Smooth muscle cell (in vitro differentiated cells): Measurements from ENCODE around the gene TCF7. TPM values are rescaled to one million over a fixed set of nuclear protein-coding genes. Genes with fewer than 3 reads are reported as not detected.

Source experiments
- DNase-seq: peaks from one replicate; lab custom pipeline; 2025; ENCODE audit not compliant: unreplicated experiment; lab: John Stamatoyannopoulos, UW
- H2AFZ ChIP-seq: fragments of 200-600 bp; sonication (generic); 2 replicates; pipeline ENCODE4 v1.6.0; 2016; ENCODE audit warnings: antibody characterized with exemption, low read depth, mild to moderate bottlenecking
- H3F3A ChIP-seq: fragments of 200-600 bp; sonication (generic); 2 replicates; pipeline ENCODE4 v1.6.0; 2017; ENCODE audit warnings: antibody characterized with exemption, low read depth
- H3K27ac ChIP-seq: fragments of 200-600 bp; sonication (generic); 2 replicates; pipeline ENCODE4 v1.5.1; 2016; ENCODE audit warnings: low read depth, mild to moderate bottlenecking
- H3K27me3 ChIP-seq: fragments of 200-600 bp; sonication (generic); 2 replicates; pipeline ENCODE4 v1.6.1; 2016; ENCODE audit warnings: low read depth, mild to moderate bottlenecking
- H3K36me3 ChIP-seq: fragments of 200-600 bp; sonication (generic); 2 replicates; pipeline ENCODE4 v1.5.1; 2016; ENCODE audit warnings: low read depth
- H3K4me1 ChIP-seq: fragments of 200-600 bp; sonication (generic); 2 replicates; pipeline ENCODE4 v1.5.1; 2016; ENCODE audit warnings: low read depth
- H3K4me2 ChIP-seq: fragments of 200-600 bp; sonication (generic); 2 replicates; pipeline ENCODE4 v1.6.0; 2016; ENCODE audit warnings: mild to moderate bottlenecking
- H3K4me3 ChIP-seq: fragments of 200-600 bp; sonication (generic); 2 replicates; pipeline ENCODE4 v1.5.1; 2016; ENCODE audit warnings: mild to moderate bottlenecking
- H3K79me2 ChIP-seq: fragments of 200-600 bp; sonication (generic); 2 replicates; pipeline ENCODE4 v1.6.0; 2016; ENCODE audit warnings: low read depth, mild to moderate bottlenecking
- H3K9ac ChIP-seq: fragments of 200-600 bp; sonication (generic); 2 replicates; pipeline ENCODE4 v1.6.0; 2016; ENCODE audit warnings: low read depth
- H3K9me3 ChIP-seq: fragments of 200-600 bp; sonication (generic); replicated peaks from 2 replicates; pipeline ENCODE4 v1.5.1; 2016; ENCODE audit warnings: low read depth
- H4K20me1 ChIP-seq: fragments of 200-600 bp; sonication (generic); 2 replicates; pipeline ENCODE4 v1.6.0; 2016; ENCODE audit warnings: low read depth
- CTCF ChIP-seq: fragments of 200-600 bp; sonication (generic); IDR thresholded peaks from 2 replicates; pipeline ENCODE4 v1.5.1; 2017; ENCODE audit warnings: borderline replicate concordance, mild to moderate bottlenecking, antibody characterized with exemption; ENCODE audit not compliant: insufficient read depth, poor library complexity, severe bottlenecking
- WGBS: methylation state at CpG from one replicate; pipeline ENCODE4 v1.1.7; 2016; ENCODE audit warnings: low lambda C conversion rate; 5-methylcytosine and 5-hydroxymethylcytosine counted together
- polyA plus RNA-seq: library from polyadenylated mRNA; unstranded; fragments of >200 nt; fragmentation: Nextera tagmentation; extraction: Ambion mirVana; gene quantifications from 2 replicates; pipeline ENCODE4 v1.2.1, GENCODE V29; 2016
- total RNA-seq: library from RNA; depleted of rRNA; stranded (reverse); fragments of >200 nt; gene quantifications from 2 replicates; pipeline ENCODE4 v1.2.3, GENCODE V29; 2014

TCF7 gene
- total and polyA plus RNA-seq, 2 experiments from 2014 or later = 1.8 to 3.4 TPM

GRCh38 chr5:134110382-134110781 is 4.1 kb upstream of the TCF7 start:
- Histone ChIP-seq H3K9me3 (no peaks in the 10 kb centered on the region), H3K4me2 (no peak overlapping the region), H3K4me3 (no peak overlapping the region), H3K9ac (no peak overlapping the region), H4K20me1 (no peaks in the 10 kb centered on the region), H3K27ac (no peak overlapping the region), H2AFZ (no peak overlapping the region), H3F3A (no peaks in the 10 kb centered on the region), H3K36me3 (no peaks in the 10 kb centered on the region), H3K27me3 (peaks cover 6% of the 10 kb centered on the region), H3K79me2 (no peaks in the 10 kb centered on the region), H3K4me1 (no peaks in the 10 kb centered on the region)
- TF ChIP-seq CTCF = no peak
- 66% methylated on average over 10 of the region's 10 CpGs for WGBS
- DNase-seq = no peak

GRCh38 chr5:134111741-134112647 is 2.5 kb upstream of the TCF7 start:
- no peak for DNase-seq
- no peaks in the 10 kb centered on the region for H3F3A ChIP-seq

GRCh38 chr5:134112726-134113362 is 1.6 kb upstream of the TCF7 start:
- Histone ChIP-seq H2AFZ (no peak overlapping the region), H4K20me1 (peaks cover 9% of the 10 kb centered on the region), H3K79me2 (no peaks in the 10 kb centered on the region), H3K4me1 (no peaks in the 10 kb centered on the region), H3K4me3 (no peak overlapping the region), H3K36me3 (no peaks in the 10 kb centered on the region), H3F3A (no peaks in the 10 kb centered on the region), H3K9ac (no peak overlapping the region), H3K27me3 (peaks cover 6% of the 10 kb centered on the region), H3K27ac (no peak overlapping the region), H3K4me2 (no peak overlapping the region), H3K9me3 (no peaks in the 10 kb centered on the region)
- no peak for TF ChIP-seq CTCF
- no peak for DNase-seq
- WGBS = 77% methylated on average over 10 of the region's 18 CpGs

More at GRCh38 chr5:134111741-134112647, 2.5 kb upstream of the TCF7 start:
- no peak overlapping the region for H3K9ac ChIP-seq
- peak overlapping the region; percentile 2 for H3K4me2 ChIP-seq
- H3K27ac ChIP-seq = no peak overlapping the region
- H4K20me1 ChIP-seq = peaks cover 9% of the 10 kb centered on the region
- H3K9me3 ChIP-seq = no peaks in the 10 kb centered on the region
- H3K36me3 ChIP-seq = no peaks in the 10 kb centered on the region
- H3K4me3 ChIP-seq = no peak overlapping the region
- H3K4me1 ChIP-seq = no peaks in the 10 kb centered on the region
- 59% methylated on average over 6 of the region's 6 CpGs for WGBS
- no peak overlapping the region for H2AFZ ChIP-seq
- peaks cover 6% of the 10 kb centered on the region for H3K27me3 ChIP-seq
- no peak for TF ChIP-seq CTCF
- H3K79me2 ChIP-seq = no peaks in the 10 kb centered on the region
